ENCODE measurements around the gene ZNF8. TPM values are rescaled to one million over a fixed set of nuclear protein-coding genes. Genes with fewer than 3 reads are reported as not detected.

Gene ZNF8
- total RNA-seq, 1 donor from 2014 or later = 5.4 TPM

- ATAC-seq = no peak
- H3K27ac ChIP-seq = no peak overlapping the region
- peaks cover 36% of the 10 kb centered on the region for H3K27me3 ChIP-seq (ENCODE audit: low read depth)
- H3K36me3 ChIP-seq = peaks cover 5% of the 10 kb centered on the region
- H3K9me3 ChIP-seq = no peaks in the 10 kb centered on the region
- peaks cover 13% of the 10 kb centered on the region for H3K4me1 ChIP-seq
- intact Hi-C loops (cut with DNase I) = no loop called here
- peak; percentile 42 for DNase-seq
- TF ChIP-seq CTCF (IDR thresholded peaks at IDR 0.05) = no peak
- H3K4me3 ChIP-seq = peak overlapping the region; percentile 23
Observed at GRCh38 chr19:58350001-58350861, 71.5 kb downstream of the ZNF8 start.

- Histone ChIP-seq H3K36me3 (peaks cover 5% of the 10 kb centered on the region), H3K4me1 (peaks cover 17% of the 10 kb centered on the region), H3K4me3 (no peak overlapping the region), H3K27ac (no peak overlapping the region), H3K27me3 (ENCODE audit: low read depth) (peaks cover 42% of the 10 kb centered on the region), H3K9me3 (no peaks in the 10 kb centered on the region)
- intact Hi-C loops (cut with DNase I) = no loop called here
- DNase-seq = peak; percentile 44
- ATAC-seq = no peak
- no peak for TF ChIP-seq CTCF (IDR thresholded peaks at IDR 0.05)
Observed at GRCh38 chr19:58350871-58351557, 72.3 kb downstream of the ZNF8 start.

- no peak overlapping the region for H3K27ac ChIP-seq
- H3K4me3 ChIP-seq = no peak overlapping the region
- no peak for TF ChIP-seq CTCF (IDR thresholded peaks at IDR 0.05)
- H3K36me3 ChIP-seq = peaks cover 5% of the 10 kb centered on the region
- peaks cover 42% of the 10 kb centered on the region for H3K27me3 ChIP-seq (ENCODE audit: low read depth)
- H3K4me1 ChIP-seq = peaks cover 22% of the 10 kb centered on the region
- DNase-seq = no peak
- intact Hi-C loops (cut with DNase I) = no loop called here
- ATAC-seq = no peak
- H3K9me3 ChIP-seq = no peaks in the 10 kb centered on the region
Observed at GRCh38 chr19:58351558-58351878, 72.8 kb downstream of the ZNF8 start.

- Histone ChIP-seq H3K4me1 (peaks cover 29% of the 10 kb centered on the region), H3K36me3 (peaks cover 5% of the 10 kb centered on the region), H3K27ac (no peak overlapping the region), H3K27me3 (ENCODE audit: low read depth) (peaks cover 47% of the 10 kb centered on the region), H3K9me3 (no peaks in the 10 kb centered on the region), H3K4me3 (no peak overlapping the region)
- DNase-seq (peak; percentile 32), ATAC-seq (no peak)
- no peak for TF ChIP-seq CTCF (IDR thresholded peaks at IDR 0.05)
- intact Hi-C loops (cut with DNase I) = no loop called here
Observed at GRCh38 chr19:58351990-58352755, 73.4 kb downstream of the ZNF8 start.

Small RNA genes within 50 kb of the gene (microRNA-seq; reads per million reads assigned to microRNA genes)
- not detected for gene MIR6806 (ENCODE audit: borderline number of aligned reads)

Other genes starting within 250 kb of the ZNF8 start
- gene ZSCAN1, start 244.9 kb upstream of the ZNF8 start, total RNA-seq = not detected
- gene ZNF135, start 219.7 kb upstream of the ZNF8 start, total RNA-seq = 3.6 TPM
- gene ZSCAN18, start 180.7 kb upstream of the ZNF8 start, total RNA-seq = 44.2 TPM
- gene ZNF329, start 128.2 kb upstream of the ZNF8 start, total RNA-seq = 5.8 TPM
- gene ZNF274, start 95.9 kb upstream of the ZNF8 start, total RNA-seq = 27.6 TPM
- gene ZNF544, start 50.0 kb upstream of the ZNF8 start, total RNA-seq = 22.6 TPM
- gene ERVK3-1, start 26.4 kb downstream of the ZNF8 start, total RNA-seq = 31.6 TPM
- gene ZSCAN22, start 48.0 kb downstream of the ZNF8 start, total RNA-seq = 3.6 TPM
- 14.0 TPM for gene A1BG, start 74.5 kb downstream of the ZNF8 start, total RNA-seq
- 2.5 TPM for gene ZNF497, start 83.8 kb downstream of the ZNF8 start, total RNA-seq
- 1.2 TPM for gene ZNF837, start 102.1 kb downstream of the ZNF8 start, total RNA-seq
- 770 TPM for gene RPS5, start 108.3 kb downstream of the ZNF8 start, total RNA-seq
- gene RNF225, start 116.7 kb downstream of the ZNF8 start, total RNA-seq = not detected
- 10.0 TPM for gene ZNF584, start 129.7 kb downstream of the ZNF8 start, total RNA-seq
- gene ZNF132, start 161.2 kb downstream of the ZNF8 start, total RNA-seq = 7.4 TPM
- 8.3 TPM for gene ZNF324B, start 172.7 kb downstream of the ZNF8 start, total RNA-seq
- 10.0 TPM for gene ZNF324, start 188.1 kb downstream of the ZNF8 start, total RNA-seq
- gene ZNF446, start 197.4 kb downstream of the ZNF8 start, total RNA-seq = 9.1 TPM
- 6.6 TPM for gene SLC27A5, start 233.0 kb downstream of the ZNF8 start, total RNA-seq
- gene ZBTB45, start 240.9 kb downstream of the ZNF8 start, total RNA-seq = 14.1 TPM

Measured in lower lobe of right lung (tissue), 2 donors.